Peyer's patch (tissue), 4 donors: ENCODE measurements around the gene CIB4. TPM values are rescaled to one million over a fixed set of nuclear protein-coding genes. Genes with fewer than 3 reads are reported as not detected.
A peak's percentile ranks its signal among the peaks of the same experiment; 100 is the strongest.

Experiments used
- DNase-seq, 3 donors: peaks; one replicate each; pipeline ENCODE4 v3.0.0-alpha.2; 2017 to 2019
- H3K27ac ChIP-seq, 4 donors: fragments of 200-600 bp; sonication (generic); one replicate each; pipeline ENCODE4 v1.5.1; 2016 to 2019
- H3K27me3 ChIP-seq, 2 donors: fragments of 200-600 bp; sonication (generic); one replicate each; pipeline ENCODE4 v1.5.1; 2019
- H3K36me3 ChIP-seq, 3 donors: fragments of 200-600 bp; sonication (generic); one replicate each; pipeline ENCODE4 v1.5.1; 2016 to 2019
- H3K4me1 ChIP-seq, 4 donors: fragments of 200-600 bp; sonication (generic); one replicate each; pipeline ENCODE4 v1.5.1; 2016 to 2019
- H3K4me3 ChIP-seq, 4 donors: fragments of 200-600 bp; sonication (generic); 1 replicate in 3 of 4; 2 replicates in 1 of 4; pipeline ENCODE4 v1.5.1; 2016 to 2019; ENCODE audit warnings: mild to moderate bottlenecking in 1 of 4
- H3K9me3 ChIP-seq, 4 donors: fragments of 200-600 bp; sonication (generic); one replicate each; pipeline ENCODE4 v1.5.1; 2016 to 2019; ENCODE audit warnings: mild to moderate bottlenecking in 1 of 4
- CTCF ChIP-seq, 6 experiments: fragments of 450-650 bp in 4 of 6; fragments of 200-600 bp in 2 of 6; sonication (generic) in 1 of 6; IDR thresholded peaks; one replicate each; pipeline ENCODE4 v1.5.1; 2017 to 2019; ENCODE audit warnings: antibody characterized with exemption in 6 of 6, mild to moderate bottlenecking in 3 of 6, moderate library complexity in 1 of 6
- POLR2A ChIP-seq, 2 donors: fragments of 450-650 bp; IDR thresholded peaks; one replicate each; pipeline ENCODE4 v1.5.1; 2017; ENCODE audit warnings: antibody characterized with exemption in 2 of 2, mild to moderate bottlenecking in 2 of 2, moderate library complexity in 2 of 2
- total RNA-seq, 4 donors: library from RNA; depleted of rRNA; stranded (reverse); fragments of >200 nt; gene quantifications; one replicate each; pipeline ENCODE4 v1.1.0, GENCODE V29; 2016

The CIB4 gene
- not detected for total RNA-seq

GRCh38 chr2:26640781-26641564 is at the start of gene CIB4:
Gene CIB4, minus strand, starts transcription at chr2:26641366. Its CDS starts 52 bp downstream, at chr2:26641314.
- Histone ChIP-seq H3K4me1 (no peaks in the 10 kb centered on the region), H3K36me3 (no peaks in the 10 kb centered on the region), H3K9me3 (no peaks in the 10 kb centered on the region), H3K27ac (no peak within 1 kb of the TSS), H3K27me3 (no peaks in the 10 kb centered on the region), H3K4me3 (no peak within 1 kb of the TSS)
- TF ChIP-seq CTCF (IDR thresholded peaks at IDR 0.05): no peak
- no peak for TF ChIP-seq POLR2A (IDR thresholded peaks at IDR 0.05)
- peak in 1 of 3 donors; percentile 25 for DNase-seq

GRCh38 chr2:26687801-26688200 is 46.6 kb upstream of the CIB4 start:
- Histone ChIP-seq H3K9me3 (no peaks in the 10 kb centered on the region), H3K36me3 (no peaks in the 10 kb centered on the region), H3K27ac (no peak overlapping the region), H3K4me3 (no peak overlapping the region), H3K27me3 (no peaks in the 10 kb centered on the region), H3K4me1 (peaks cover 0 to under 1% (median under 1%) of the 10 kb centered on the region in 4 donors)
- TF ChIP-seq POLR2A (IDR thresholded peaks at IDR 0.05): no peak
- TF ChIP-seq CTCF (IDR thresholded peaks at IDR 0.05): no peak
- DNase-seq: no peak

GRCh38 chr2:26687328-26687727 is 46.2 kb upstream of the CIB4 start:
- Histone ChIP-seq H3K27me3 (no peaks in the 10 kb centered on the region), H3K27ac (no peak overlapping the region)

GRCh38 chr2:26685989-26686839 is 45.0 kb upstream of the CIB4 start:
- Histone ChIP-seq H3K36me3 (no peaks in the 10 kb centered on the region), H3K9me3 (no peaks in the 10 kb centered on the region), H3K27me3 (no peaks in the 10 kb centered on the region), H3K4me3 (no peak overlapping the region), H3K4me1 (no peaks in the 10 kb centered on the region), H3K27ac (no peak overlapping the region)
- no peak for DNase-seq
- TF ChIP-seq POLR2A (IDR thresholded peaks at IDR 0.05): no peak
- TF ChIP-seq CTCF (IDR thresholded peaks at IDR 0.05): no peak

More at GRCh38 chr2:26687328-26687727, 46.2 kb upstream of the CIB4 start:
- Histone ChIP-seq H3K4me3 (no peak overlapping the region), H3K36me3 (no peaks in the 10 kb centered on the region), H3K9me3 (no peaks in the 10 kb centered on the region), H3K4me1 (no peaks in the 10 kb centered on the region)
- DNase-seq: no peak
- no peak for TF ChIP-seq POLR2A (IDR thresholded peaks at IDR 0.05)
- no peak for TF ChIP-seq CTCF (IDR thresholded peaks at IDR 0.05)

GRCh38 chr2:26685341-26685740 is 44.2 kb upstream of the CIB4 start:
- Histone ChIP-seq H3K27me3 (no peaks in the 10 kb centered on the region), H3K9me3 (no peaks in the 10 kb centered on the region), H3K27ac (no peak overlapping the region), H3K36me3 (no peaks in the 10 kb centered on the region), H3K4me3 (no peak overlapping the region), H3K4me1 (no peaks in the 10 kb centered on the region)
- TF ChIP-seq CTCF (IDR thresholded peaks at IDR 0.05) (no peak), POLR2A (IDR thresholded peaks at IDR 0.05) (no peak)
- DNase-seq: no peak
